GM12864 (cell line): ENCODE measurements around the gene RNF6.
A peak's percentile ranks its signal among the peaks of the same experiment; 100 is the strongest.

Source experiments
- DNase-seq: peaks from one replicate; pipeline ENCODE4 v3.0.0-alpha.2; 2011; ENCODE audit warnings: low read depth
- H3K4me3 ChIP-seq: 2 replicates; pipeline ENCODE4 v1.5.1; 2011; ENCODE audit warnings: mild to moderate bottlenecking, low read depth, low read length, control low read depth
- TF ChIP-seq, protein P1 (sequence below): IDR thresholded peaks from 2 replicates; pipeline ENCODE4 v1.5.1; 2011; ENCODE audit warnings: low read depth, mild to moderate bottlenecking, moderate library complexity, low read length, control low read depth, inconsistent platforms; ENCODE audit errors: missing control alignments

RNF6 gene

DNA sequence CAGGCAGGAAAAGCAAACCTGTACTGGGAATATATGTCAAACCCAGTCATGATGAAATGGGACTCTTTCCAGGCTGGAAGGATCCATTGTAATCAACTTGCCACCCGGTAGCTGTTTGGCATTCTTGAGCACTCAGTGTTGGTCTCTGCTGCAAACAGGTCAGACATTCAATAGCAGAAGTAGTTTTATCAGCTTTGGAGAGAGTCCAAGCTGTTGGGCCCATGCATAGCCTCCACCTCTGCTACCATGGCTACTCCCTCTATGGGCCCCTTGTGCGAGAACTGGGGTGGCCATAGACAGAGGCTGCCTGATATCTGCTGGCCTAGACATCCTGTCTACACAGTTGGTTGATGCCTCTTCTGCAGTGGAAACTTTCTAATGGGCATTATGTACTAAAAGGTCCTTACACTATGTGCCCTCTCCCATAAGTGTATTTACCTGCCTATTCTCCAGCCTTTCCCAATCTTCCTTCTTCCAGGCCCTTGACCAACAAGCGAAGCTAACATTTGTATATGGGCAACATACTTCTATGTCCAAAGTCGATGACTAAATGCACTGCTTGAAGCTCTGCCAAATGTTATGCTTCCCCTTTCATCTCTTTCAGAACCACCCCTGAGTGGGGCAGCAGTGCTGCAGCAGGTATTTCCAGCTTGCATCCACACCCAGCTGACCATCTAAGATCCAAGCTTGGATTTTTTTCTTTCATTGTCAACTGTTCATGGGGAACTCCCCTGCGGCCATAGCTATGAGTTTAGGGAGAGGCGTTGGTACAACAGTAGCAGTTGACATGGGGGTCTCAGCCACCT lies 5.3 kb upstream of the RNF6 start:
- no peak overlapping the region for H3K4me3 ChIP-seq
- TF ChIP-seq, protein P1, sequence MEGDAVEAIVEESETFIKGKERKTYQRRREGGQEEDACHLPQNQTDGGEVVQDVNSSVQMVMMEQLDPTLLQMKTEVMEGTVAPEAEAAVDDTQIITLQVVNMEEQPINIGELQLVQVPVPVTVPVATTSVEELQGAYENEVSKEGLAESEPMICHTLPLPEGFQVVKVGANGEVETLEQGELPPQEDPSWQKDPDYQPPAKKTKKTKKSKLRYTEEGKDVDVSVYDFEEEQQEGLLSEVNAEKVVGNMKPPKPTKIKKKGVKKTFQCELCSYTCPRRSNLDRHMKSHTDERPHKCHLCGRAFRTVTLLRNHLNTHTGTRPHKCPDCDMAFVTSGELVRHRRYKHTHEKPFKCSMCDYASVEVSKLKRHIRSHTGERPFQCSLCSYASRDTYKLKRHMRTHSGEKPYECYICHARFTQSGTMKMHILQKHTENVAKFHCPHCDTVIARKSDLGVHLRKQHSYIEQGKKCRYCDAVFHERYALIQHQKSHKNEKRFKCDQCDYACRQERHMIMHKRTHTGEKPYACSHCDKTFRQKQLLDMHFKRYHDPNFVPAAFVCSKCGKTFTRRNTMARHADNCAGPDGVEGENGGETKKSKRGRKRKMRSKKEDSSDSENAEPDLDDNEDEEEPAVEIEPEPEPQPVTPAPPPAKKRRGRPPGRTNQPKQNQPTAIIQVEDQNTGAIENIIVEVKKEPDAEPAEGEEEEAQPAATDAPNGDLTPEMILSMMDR = no peak
- no peak for DNase-seq

DNA sequence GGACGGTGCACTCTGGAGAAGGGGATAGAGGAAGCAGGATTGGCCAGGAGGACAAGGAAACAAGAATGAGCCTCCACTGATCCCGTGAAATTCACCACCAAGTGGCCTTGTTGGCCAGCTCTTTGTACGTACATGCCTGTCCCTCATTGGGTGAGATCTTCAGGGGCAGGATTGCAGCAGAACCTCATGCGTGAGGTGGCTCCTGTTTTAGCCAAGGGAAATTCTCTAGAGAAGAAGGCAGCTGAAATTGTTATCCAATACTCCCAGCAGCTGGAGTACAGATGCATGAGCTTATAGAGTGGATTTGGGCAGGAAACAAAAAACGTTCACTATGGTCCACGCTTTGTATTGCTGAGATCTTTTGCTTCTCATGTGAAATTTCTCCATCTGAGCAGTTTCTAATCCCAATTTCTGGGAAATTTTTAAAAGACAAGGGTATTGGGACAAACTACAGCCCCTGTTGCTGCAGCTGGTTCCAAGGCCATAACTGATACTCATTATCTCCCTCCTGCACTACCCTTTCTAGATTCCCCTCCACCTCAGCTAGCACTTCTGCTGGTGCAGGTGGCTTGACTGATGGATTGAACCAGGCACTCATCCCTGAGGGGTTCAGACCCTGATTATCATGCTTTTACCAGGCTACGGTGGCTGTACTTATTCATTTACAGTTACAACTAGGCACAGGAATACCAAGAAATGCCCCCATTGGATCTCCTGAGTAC lies 3.9 kb upstream of the RNF6 start:
- DNase-seq = no peak

GRCh38 chr13:26222520-26223046 lies 469 bp upstream of the RNF6 start:
- peak overlapping the region; percentile 98 for H3K4me3 ChIP-seq
- TF ChIP-seq, protein P1 = no peak
- no peak for DNase-seq

More for the DNA sequence above, 3.9 kb upstream of the RNF6 start:
- TF ChIP-seq, protein P1 = no peak
- H3K4me3 ChIP-seq = no peak overlapping the region

DNA sequence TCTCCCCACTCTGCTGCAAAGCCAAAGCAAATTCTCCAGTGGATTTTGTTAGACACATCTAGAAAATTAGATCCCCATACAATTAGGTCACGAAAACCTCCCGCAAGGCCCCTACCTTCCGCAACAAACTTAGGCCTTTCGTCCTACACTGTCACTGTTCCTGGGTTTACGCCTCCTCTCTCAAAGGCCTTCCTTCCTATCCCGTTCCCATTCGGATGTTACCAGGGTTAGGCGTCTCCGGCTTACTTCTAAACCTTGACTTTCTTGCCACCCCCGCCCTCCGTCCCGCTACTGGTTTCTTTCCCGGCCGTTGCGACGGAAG lies 754 bp downstream of the RNF6 start:
- no peak for DNase-seq
- TF ChIP-seq, protein P1 = no peak

GRCh38 chr13:26220575-26220974 lies 1.5 kb downstream of the RNF6 start:
- H3K4me3 ChIP-seq = peak overlapping the region; percentile 98
- peak; percentile 15 for DNase-seq
- TF ChIP-seq, protein P1 = no peak

More for the DNA sequence above, 754 bp downstream of the RNF6 start:
- peak overlapping the region; percentile 98 for H3K4me3 ChIP-seq

- DNase-seq = no peak
- TF ChIP-seq, protein P1 = no peak
- H3K4me3 ChIP-seq = no peak overlapping the region
Measured at GRCh38 chr13:26219726-26220125, 2.4 kb downstream of the RNF6 start.
